Nucleus accumbens (tissue), 56 donors: ENCODE measurements around the gene CAMK2D.
A peak's percentile ranks its signal among the peaks of the same experiment; 100 is the strongest.

ENCODE experiments used
- DNase-seq, 56 donors: peaks; one replicate each; lab custom pipeline; 2025; lab: John Stamatoyannopoulos, UW

CAMK2D gene

DNA sequence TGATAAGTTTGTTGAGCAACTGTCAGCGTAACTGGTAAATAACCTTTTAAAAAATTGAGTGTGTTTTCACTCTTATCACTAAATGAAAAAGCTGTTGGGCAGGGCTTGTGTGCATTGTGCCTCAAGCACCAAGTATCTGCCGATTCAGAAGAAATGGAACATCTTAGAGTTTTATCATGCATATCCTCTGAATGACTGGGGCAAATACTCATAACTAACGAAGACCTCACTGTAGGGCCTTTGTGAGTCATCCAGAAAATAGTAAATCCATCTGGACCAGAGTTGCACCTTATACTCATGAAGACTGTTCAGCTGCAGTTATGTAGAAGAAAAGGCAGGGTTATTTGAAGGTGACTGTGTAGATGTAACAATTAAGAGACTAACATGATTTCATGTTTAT lies 222.1 kb downstream of the CAMK2D start:
- no peak for DNase-seq

DNA sequence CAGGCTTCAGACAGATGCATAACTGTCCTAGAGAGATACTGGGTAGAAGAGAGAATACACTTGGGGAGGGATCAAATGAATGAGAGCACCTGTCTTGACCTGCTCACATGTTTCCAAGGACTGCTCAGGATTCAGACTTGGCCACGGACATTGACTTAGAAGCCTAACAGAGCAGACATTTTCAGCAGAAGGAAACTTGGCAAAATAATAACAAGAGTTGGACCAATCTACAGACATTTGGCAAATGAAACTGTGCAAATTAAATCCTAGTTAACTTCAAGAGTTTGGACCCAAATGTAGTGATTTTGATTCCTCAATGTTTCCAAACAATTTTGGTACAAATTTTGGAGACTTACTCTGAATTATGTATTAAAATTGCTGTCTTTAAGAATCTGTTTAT lies 223.9 kb downstream of the CAMK2D start:
- peak in 2 of 56 donors; percentile 3 to 19 for DNase-seq

DNA sequence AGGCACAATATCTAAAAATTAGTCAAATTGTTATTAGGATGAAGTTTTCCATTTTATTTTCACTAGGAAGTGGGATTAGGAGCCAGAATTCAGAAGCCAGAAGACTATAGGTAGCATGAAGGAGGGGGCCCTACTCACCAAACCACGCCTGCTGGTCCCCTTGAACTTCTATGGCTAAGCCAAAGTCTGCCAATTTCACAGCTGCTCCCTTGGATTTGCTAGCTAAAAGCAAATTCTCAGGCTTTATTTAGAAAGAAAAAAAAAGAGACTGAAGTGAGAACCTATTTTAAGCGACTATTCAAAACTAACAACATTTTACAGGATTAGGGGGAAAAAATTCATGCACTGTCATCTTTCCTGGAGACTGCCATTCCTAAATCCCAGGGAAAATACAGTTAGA lies 224.3 kb downstream of the CAMK2D start:
- peak in 1 of 56 donors; percentile 1 for DNase-seq

DNA sequence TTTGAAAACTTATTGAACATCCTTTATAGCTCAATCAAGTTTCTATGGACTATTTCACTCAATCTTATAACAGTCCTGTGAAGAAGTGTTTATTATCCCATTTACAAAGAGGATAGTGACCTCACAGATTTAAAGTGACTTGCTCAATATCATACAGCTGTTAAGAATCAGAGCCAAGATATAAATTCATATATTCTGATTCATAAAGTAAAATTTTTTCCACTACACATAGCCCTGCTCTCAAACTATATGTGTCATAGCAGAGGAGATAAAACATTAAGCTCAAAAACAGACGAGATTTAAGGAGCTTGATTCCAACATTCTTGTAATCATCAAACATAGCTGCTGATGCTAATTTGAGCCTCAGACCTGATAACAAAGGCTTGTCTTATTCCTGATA lies 226.8 kb downstream of the CAMK2D start:
- no peak for DNase-seq

DNA sequence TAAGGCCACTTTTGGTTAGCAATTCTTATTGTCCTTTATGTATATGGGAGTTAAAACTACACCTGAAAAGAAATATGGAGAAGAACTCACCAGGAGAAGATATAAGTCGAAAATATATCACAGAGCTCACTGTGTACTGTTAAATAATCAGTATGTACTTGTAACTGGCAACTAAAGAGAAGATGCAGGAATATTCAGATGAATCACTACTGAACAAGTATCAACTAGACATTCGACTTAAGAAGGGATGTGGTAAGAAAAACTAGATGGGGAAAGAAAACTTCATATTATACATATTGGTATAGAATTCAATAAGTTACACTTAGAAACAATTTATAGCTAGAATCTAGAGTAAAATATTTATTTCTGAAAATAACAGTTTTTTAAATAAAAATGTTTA lies 230.0 kb downstream of the CAMK2D start:
- no peak for DNase-seq

DNA sequence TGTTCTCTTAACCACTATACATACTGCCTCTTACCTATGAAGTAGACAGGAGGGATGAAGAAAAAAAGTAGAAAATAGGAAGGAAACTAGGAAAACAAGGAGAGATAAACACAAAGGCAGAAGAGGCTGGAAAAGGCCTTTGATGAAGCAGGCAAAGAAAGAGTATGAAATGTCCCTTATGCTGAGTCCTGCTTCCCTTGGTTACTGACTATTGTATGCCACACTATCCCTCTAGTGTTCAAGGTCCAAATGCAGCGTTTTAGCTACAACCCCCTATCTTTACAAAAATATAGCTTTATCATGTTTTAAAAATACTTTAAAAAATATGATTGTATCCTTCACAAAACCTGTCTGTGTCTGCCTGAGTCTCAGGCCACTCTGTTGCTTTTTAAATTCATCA lies 233.1 kb downstream of the CAMK2D start:
- no peak for DNase-seq

DNA sequence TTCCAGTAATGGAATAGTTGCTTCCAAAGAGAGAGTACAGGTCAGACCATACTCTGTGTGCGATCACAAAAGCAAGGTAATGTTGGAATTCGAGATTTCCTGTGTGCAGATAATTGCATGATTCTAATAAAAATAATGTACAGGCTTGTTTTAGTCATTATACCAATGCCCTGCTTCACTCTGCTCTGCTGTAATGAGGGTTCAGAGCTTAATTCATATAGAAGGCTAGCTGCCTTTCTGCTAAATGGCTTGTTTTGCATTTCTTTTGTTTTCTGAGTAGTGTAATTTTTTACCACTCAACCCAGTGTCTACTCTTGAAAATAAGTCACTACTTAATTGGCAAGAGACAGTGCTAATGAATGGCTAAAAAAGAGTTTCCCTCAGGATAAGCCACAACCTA lies 236.0 kb downstream of the CAMK2D start:
- DNase-seq = no peak

DNA sequence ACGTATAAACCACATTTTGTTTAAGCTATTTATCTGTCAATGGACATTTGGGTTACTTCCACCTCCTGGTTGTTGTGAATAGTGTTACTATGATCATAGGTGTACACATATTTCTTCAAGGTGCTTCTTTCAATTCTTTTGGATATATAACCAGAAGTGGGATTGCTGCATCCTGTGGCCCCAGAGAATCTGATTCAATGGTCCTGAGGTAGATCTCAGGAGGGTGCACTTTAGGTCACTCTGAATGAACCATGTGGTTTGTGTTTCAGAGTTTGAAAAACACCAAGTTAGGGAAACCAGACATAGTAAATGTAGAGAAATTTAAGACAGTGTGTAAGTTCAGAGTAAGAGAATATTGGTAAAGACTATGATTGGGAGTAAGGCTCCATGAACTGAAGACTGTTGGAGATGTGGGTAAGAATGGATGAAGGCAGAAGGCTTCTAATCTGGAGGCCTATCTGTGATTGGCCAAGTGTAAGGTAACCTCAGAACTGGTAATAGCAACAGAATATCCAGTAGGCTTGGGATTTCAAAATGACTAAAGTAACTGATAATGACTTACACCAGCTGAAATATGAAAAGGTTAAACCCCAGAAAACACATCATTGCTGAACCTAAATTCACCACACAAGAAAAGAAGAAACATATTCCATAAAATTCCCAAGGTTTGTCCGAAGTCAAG lies 236.9 kb downstream of the CAMK2D start:
- no peak for DNase-seq

DNA sequence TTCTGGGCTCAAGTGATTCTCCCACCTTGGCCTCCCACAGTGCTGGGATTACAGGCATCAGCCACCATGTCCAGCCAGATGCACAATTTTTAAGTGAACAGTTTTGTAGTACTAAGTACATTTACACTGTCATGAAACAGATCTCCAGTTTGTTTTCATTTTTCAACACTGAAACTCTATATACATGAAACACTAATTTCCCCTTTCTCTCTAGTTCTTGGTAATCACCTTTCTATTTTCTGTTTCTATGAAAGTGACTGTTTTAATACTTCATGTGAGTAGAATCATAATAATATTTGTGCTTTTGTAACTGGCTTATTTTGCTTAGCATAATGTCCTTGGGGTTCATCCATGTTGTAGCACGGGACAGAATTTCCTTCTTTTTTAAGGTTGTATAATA lies 237.4 kb downstream of the CAMK2D start:
- no peak for DNase-seq

DNA sequence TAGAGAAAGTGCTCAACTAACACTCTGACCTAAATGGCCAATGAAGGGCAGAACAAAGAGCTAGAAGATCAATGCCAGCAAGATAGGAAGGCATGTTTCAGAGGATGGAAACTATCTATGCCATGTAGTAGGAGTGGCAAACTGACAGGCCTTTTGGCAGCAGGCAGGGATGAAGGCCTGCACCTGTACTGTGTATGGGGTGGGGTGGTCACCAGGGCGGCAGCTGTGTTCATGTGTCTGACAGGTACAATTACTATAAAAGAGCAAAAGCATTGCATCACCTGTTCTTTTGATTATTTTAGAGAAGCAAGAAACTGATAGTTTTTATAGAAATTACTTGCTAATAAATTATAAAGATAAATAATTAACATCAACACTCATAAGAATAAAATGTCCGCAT lies 239.1 kb downstream of the CAMK2D start:
- no peak for DNase-seq

DNA sequence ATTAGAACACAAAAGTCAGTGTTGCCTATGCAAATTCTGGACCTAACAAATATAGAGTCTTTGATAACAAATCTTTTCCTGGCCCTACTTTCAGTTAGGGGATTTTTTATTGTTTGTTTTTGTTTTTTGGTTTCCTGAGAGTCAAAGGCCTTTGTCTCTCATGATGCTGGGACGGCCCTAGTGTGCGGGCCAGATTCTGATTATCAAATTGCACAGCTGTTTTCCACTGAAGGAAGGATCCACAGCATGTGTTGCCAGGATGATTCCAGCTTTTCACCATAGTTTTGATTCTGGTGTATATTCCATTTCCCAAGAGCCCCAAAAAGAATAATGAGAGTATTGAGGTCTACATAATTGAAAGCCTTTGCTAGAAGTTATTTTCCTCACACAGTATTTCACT lies 248.2 kb downstream of the CAMK2D start:
- DNase-seq = no peak

DNA sequence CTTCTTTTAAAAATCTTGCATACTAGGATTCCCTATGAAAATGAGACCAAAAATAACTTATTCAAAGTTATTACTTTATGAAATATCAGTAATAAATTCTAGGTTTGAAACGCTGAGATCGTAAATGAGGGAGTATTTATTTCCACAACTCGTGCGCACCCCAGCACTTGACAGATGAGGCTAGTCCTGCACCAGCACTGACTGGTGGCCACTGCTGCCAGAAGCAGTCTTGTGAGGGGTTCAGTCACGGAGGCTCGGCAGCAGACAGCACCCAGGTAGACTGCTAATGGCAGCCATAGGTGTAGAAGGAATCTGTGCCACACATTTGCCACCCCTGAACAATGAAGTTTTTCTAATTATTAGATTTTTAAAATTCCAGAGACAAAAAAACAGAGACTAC lies 248.7 kb downstream of the CAMK2D start:
- no peak for DNase-seq

DNA sequence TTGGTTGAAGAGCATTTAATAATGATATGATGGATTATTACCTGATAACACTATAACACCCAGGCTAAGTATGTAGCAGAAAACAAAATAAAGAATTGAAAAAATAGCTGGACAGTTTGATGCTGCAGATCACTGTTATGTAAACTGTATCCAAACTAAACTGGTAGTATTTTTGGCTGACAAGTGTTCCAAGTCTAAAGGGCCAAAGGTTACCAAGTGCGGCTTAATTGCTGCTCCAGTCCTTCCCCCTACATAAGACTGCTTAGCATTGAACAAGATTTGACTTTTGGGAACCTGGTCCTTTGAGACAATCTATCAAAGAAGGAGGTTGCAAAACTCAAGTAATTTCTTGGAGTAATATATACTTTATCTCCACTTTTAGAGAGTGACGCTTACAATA lies 249.6 kb downstream of the CAMK2D start:
- DNase-seq = no peak

DNA sequence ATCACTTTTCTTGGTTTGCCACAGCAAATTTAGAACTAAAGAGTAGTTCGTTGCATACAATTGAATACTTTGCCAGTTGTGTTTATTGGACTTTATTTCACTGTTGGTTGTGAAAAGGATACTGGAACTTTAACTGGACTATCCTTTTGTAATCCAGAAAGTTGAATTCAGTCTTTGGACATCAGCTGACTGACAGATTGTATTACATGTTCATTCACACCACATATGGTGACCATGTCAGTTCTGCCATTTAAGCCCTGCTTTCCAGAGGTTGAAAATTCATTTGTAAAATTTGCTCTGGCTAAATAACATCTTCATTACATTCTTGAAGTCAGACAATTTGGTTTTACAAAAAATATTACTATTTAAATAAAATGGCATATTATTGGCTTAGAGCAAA lies 251.7 kb downstream of the CAMK2D start:
- no peak for DNase-seq

DNA sequence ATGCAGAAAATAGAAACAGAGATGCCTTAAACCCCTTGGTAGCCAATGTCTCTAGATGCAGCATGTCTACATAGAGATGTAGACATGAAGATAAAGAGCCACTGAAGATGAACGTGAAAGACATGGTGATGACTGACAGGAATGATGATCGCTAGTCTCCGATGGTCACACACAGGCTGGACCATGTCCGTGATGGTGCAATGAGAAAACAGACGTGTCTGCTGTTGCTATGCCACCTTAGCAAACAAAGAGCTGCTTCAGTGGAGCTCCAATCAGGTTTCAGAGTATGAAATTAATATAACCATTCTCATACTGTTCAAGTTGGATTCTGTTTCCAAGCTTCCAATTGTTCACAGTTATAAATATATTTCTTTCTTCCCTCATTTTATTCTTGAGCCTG lies 256.5 kb downstream of the CAMK2D start:
- DNase-seq = peak in 1 of 56 donors; percentile 2

DNA sequence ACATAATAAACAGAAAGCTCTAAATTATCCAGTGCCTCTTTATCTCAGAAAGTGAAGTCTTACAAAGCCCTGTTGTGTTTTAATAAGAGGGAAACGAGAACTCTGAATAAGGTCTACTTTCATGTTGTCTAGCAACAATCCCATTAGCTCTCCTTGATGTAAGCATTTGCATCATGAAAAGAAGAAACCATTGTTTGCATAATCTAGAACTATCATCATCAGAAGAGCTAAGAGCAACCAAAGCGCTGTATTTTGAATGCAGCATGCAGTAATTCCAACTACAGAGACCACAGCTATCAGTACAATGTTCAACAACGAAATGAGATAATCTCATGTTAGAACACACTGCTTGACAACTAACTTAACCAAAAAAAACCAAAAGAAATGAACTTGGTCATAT lies 257.1 kb downstream of the CAMK2D start:
- no peak for DNase-seq

DNA sequence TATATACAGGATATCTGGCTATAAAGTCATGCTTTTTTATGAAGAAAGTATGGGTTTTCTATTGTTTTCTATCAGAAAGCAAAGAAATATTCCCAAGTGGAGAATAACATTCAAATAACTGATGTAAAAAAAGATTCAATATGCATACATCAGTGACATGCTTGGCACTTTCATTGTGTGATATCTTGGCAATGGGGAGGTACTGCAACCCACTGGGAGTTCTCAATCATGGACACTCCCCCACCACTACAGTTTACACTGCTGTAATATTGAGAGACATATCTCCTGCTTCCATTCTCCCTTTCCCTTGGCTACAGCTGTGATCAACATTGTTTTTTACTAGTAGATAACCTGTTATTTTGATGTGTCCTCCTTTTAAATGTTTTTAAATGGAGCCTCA lies 257.8 kb downstream of the CAMK2D start:
- no peak for DNase-seq

DNA sequence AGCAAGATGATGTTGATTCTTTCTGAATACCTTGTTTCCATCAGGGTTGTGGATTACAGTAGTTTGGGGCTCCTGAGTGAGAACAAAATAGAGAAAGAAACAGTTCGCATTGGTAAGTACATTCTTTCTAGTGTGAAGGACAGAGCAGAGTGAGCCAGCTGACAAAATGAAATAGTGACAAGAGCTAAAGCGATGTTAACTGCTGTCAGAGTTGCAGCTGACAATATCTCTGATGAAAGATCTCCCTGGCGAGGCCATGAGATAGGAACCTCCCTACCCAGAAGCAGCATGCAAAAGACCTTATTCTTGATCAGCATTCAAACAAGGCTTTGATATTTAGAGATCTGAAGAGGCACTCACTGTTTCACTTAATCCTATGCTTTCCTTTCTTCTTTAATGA lies 258.6 kb downstream of the CAMK2D start:
- no peak for DNase-seq

DNA sequence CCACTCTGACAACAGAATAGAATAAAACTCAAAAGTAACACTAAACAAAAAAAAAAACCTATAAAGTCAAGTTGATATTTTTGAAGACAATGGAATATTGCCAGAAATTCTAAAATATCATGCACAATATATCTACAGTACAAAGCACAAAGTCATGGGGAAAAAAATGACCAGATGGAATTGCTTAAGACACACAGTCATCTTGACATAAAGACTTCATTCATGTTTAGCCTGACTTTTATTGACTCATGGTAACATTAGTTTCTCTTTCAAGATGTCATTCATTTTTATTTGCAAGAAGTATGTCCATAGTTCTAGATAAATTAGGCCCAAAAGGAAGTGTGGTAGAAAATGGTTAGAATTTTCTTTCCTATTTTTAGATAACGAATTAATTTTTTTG lies 259.1 kb downstream of the CAMK2D start:
- no peak for DNase-seq

DNA sequence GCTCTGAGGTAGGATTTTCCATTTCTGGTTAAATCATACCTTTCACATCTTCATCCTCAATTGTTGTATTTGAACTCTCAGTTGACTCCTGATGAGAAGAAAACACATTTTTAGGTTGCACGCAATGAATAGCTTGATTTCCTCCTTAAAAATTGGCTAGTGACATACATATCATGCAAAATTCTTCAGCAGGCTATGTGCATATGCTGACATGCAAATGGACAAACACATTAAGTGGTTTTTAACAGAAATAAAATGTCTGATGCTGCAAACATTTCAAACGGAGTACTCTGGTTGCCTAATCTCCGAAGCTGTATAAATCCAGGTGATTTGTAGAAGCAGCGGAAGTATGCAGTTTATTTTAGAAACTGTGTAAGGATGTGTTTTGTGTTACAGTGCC lies 261.1 kb downstream of the CAMK2D start:
- no peak for DNase-seq

DNA sequence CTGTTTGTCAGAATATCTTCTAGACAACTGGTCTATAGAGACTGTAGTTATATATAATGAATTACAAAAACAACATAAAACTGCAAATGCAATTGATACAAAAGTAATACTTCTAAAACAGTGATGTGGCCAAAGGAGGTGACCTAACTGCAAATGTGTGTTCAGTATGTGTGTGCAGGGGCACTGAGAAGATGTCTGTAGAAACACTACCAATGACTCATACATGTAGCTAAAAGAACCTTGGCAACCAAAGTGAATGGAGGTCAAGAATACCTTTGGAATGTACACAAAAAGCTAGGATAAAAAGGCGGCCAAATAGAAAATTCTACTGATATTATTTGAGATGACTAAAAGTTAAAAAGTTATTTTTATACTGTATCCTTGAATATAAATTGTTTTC lies 261.8 kb downstream of the CAMK2D start:
- no peak for DNase-seq

DNA sequence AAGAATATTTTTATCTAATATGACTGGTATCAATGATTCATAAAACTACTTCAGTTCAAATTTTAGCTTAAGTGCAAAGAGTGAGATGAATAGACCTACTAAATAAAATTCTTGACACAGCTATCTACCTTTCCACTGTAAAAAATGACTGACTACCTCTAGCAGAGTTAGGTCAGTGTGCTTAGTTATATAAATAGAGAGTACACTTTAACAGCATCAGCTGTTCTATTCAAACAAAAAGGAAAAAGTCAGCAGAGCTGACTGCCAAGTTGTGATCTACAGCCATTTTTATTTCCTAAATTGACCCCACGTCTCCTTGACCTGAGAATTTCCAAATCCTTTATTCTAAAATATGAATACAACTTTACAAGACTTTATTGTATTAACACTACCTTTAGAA lies 262.4 kb downstream of the CAMK2D start:
- DNase-seq = no peak

DNA sequence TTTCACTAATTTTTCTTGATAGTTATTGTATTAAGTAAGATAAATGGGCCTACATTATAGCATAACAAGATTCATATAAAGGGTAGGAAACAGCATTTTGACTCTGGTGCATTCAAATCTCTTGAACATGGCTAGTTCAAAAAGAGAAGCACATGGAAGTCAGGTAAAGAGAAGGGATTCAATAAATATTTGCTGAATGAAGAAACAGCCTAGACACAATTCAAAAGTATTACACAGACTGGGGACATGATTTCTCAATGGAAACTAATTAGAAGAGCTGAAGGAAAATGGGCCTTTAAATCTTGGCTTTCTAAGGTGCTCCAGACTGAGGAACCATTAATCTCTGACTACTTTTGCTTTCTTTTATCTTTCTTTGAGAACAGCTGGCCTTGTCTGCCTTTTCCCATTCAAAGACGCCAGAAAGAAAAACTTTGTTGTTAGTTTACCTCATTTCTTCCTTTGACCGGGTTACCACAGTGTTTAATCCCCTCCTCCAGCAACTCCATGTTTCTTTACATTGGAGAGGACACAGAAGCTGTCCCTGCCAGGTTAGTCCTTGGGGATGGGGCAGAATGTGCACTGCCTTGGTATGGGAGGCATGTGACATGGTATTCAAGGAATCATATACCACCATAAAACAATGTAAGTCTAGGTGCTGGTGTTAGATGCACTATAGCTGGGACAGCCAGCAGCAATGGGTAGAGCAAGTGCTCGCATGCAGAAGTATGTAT lies 264.2 kb downstream of the CAMK2D start:
- no peak for DNase-seq
